Epithelial cell of proximal tubule (primary cell): Measurements from ENCODE around the gene FIGNL2. TPM values are rescaled to one million over a fixed set of nuclear protein-coding genes. Genes with fewer than 3 reads are reported as not detected.

ENCODE experiments used
- DNase-seq: peaks from one replicate; pipeline ENCODE4 v3.0.0-alpha.2; 2011; ENCODE audit warnings: low read depth
- H3K4me3 ChIP-seq: 2 replicates; pipeline ENCODE4 v1.5.1; 2011; ENCODE audit warnings: low read depth, mild to moderate bottlenecking, low read length
- CTCF ChIP-seq: conservative IDR thresholded peaks from 2 replicates; pipeline ENCODE4 v1.5.1; 2012; ENCODE audit warnings: low read depth, mild to moderate bottlenecking, low read length
- total RNA-seq: library from RNA; depleted of rRNA; stranded (reverse); fragments of >200 nt; gene quantifications from 2 replicates; pipeline ENCODE4 v1.2.3, GENCODE V29; 2015

Gene FIGNL2
- total RNA-seq, 1 donor from 2014 or later: 3.7 TPM

GRCh38 chr12:51890511-51891171, 42.1 kb upstream of the FIGNL2 start:
- no peak for DNase-seq
- no peak overlapping the region for H3K4me3 ChIP-seq
- no peak for TF ChIP-seq CTCF

GRCh38 chr12:51890133-51890464, 41.6 kb upstream of the FIGNL2 start:
- TF ChIP-seq CTCF: no peak
- DNase-seq: no peak

GRCh38 chr12:51889216-51890132, 41.0 kb upstream of the FIGNL2 start:
- H3K4me3 ChIP-seq: no peak overlapping the region
- peak; percentile 31 for TF ChIP-seq CTCF
- no peak for DNase-seq

More at GRCh38 chr12:51890133-51890464, 41.6 kb upstream of the FIGNL2 start:
- no peak overlapping the region for H3K4me3 ChIP-seq

- no peak for TF ChIP-seq CTCF
- peak overlapping the region; percentile 21 for H3K4me3 ChIP-seq
- DNase-seq: no peak
These were observed 40.0 kb upstream of the FIGNL2 start for GRCh38 chr12:51888316-51889215.

- no peak for DNase-seq
- H3K4me3 ChIP-seq: peak within 1 kb of the TSS; percentile 21
- no peak for TF ChIP-seq CTCF
These were observed 39.2 kb upstream of the FIGNL2 start, which contains the start of gene ANKRD33 for GRCh38 chr12:51887476-51888315. Gene ANKRD33, plus strand, starts transcription at chr12:51888103. Its CDS starts 84 bp downstream, at chr12:51888187.
